ENCODE measurements around the gene CELA3A. TPM values are rescaled to one million over a fixed set of nuclear protein-coding genes. Genes with fewer than 3 reads are reported as not detected.

The CELA3A gene
- total and polyA plus RNA-seq, 10 of the 15 experiments (the other 5 are each of a cell fraction or from before 2014, with no cell fraction given) = 7.6 TPM; not detected in 9

DNA sequence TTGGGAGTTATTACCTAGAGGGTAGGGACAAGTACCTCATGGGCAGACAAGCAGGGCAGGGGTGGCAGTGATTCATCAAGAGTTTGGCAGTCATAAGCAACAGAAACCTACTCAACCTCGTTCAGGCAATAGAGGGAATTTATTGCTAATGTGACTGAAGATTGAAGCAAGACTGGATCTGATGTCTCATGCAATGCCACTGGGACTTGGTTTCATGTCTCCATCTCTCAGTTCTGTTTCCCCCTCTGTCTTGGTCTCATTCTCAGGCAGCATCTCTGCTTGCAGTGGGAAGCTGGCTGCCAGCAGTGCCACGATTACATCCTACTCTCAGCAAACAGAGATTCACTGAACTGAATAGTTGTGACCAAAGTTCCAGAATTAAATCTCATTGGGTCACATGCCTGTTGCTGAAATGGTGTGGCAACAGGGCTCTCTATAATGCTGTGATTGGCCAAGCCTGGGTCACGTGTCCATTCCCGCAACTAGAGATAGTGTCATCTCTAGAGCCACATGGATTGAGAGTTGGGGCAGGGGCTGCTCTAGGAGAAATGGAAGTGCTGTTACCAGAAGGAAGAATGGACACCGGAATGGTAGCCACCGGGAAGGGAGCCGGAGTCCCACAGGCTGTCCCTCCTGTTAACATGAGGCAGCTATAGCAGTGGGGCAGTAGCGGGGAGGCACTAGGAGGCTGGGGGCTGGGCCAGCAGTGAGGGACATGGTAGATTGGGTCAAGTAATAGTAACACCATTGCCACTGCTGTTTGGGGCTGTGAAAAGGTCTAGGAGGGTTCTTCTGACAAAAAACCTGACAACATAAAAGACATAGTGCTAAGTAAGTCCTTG lies 47.1 kb downstream of the CELA3A start (continued):
- TF ChIP-seq MTA2 (IDR thresholded peaks at IDR 0.05; ENCODE audit: low read depth) (0 out of 2 replicates have a peak, but pooled peaks have one; percentile 12), MXI1 (IDR thresholded peaks at IDR 0.05; ENCODE audit: low read depth, low read length) (no peak), NR2C1 (IDR thresholded peaks at IDR 0.05) (no peak), SMARCA5 (IDR thresholded peaks at IDR 0.05) (no peak), MEF2A (IDR thresholded peaks at IDR 0.05; ENCODE audit: insufficient read depth, low read depth, low read length) (no peak), NFYB (IDR thresholded peaks at IDR 0.05; ENCODE audit: insufficient read depth, low read depth, low read length) (0 out of 2 replicates have a peak, but pooled peaks have one; percentile 38), IKZF2 (IDR thresholded peaks at IDR 0.05) (peak in 1 of 2 experiments; percentile 25; a peak in 1 of 4 replicates), HDGF (IDR thresholded peaks at IDR 0.05) (no peak), IRF4 (IDR thresholded peaks at IDR 0.05; ENCODE audit: low read depth, low read length) (peak; percentile 31; the same call in 1 of the 2 replicates)
- TF ChIP-seq, protein P1, sequence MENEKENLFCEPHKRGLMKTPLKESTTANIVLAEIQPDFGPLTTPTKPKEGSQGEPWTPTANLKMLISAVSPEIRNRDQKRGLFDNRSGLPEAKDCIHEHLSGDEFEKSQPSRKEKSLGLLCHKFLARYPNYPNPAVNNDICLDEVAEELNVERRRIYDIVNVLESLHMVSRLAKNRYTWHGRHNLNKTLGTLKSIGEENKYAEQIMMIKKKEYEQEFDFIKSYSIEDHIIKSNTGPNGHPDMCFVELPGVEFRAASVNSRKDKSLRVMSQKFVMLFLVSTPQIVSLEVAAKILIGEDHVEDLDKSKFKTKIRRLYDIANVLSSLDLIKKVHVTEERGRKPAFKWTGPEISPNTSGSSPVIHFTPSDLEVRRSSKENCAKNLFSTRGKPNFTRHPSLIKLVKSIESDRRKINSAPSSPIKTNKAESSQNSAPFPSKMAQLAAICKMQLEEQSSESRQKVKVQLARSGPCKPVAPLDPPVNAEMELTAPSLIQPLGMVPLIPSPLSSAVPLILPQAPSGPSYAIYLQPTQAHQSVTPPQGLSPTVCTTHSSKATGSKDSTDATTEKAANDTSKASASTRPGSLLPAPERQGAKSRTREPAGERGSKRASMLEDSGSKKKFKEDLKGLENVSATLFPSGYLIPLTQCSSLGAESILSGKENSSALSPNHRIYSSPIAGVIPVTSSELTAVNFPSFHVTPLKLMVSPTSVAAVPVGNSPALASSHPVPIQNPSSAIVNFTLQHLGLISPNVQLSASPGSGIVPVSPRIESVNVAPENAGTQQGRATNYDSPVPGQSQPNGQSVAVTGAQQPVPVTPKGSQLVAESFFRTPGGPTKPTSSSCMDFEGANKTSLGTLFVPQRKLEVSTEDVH (IDR thresholded peaks at IDR 0.05; ENCODE audit: low read depth, partially characterized antibody) = no peak
- TF ChIP-seq, protein P2, sequence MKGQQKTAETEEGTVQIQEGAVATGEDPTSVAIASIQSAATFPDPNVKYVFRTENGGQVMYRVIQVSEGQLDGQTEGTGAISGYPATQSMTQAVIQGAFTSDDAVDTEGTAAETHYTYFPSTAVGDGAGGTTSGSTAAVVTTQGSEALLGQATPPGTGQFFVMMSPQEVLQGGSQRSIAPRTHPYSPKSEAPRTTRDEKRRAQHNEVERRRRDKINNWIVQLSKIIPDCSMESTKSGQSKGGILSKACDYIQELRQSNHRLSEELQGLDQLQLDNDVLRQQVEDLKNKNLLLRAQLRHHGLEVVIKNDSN (IDR thresholded peaks at IDR 0.05; ENCODE audit: borderline replicate concordance, extremely low read length, insufficient read depth, low read depth, low read length) = peak; percentile 79

Data from GM12878 (cell line).